Muscle layer of duodenum (tissue), 2 donors: ENCODE results near the gene AIP.
A peak's percentile ranks its signal among the peaks of the same experiment; 100 is the strongest.
"Not testable (repeated sequence)": the region's sequence is repeated elsewhere in the genome, so short reads cannot be mapped to it uniquely, and the experiment has no call there.

Experiments used
- H3K27ac ChIP-seq: one replicate; pipeline ENCODE4 v1.7.0; 2013; ENCODE audit warnings: mild to moderate bottlenecking, low read length
- H3K27me3 ChIP-seq: one replicate; pipeline ENCODE4 v1.7.0; 2013; ENCODE audit warnings: low read depth, mild to moderate bottlenecking, control low read depth, low read length
- H3K36me3 ChIP-seq, 2 donors: one replicate each; pipeline ENCODE4 v1.7.0; 2013; ENCODE audit warnings: low read length in 2 of 2, control low read depth in 1 of 2, mild to moderate bottlenecking in 1 of 2; ENCODE audit not compliant: insufficient read depth in 2 of 2, control insufficient read depth in 1 of 2
- H3K4me1 ChIP-seq, 2 donors: one replicate each; pipeline ENCODE4 v1.7.0; 2013; ENCODE audit warnings: low read length in 2 of 2, mild to moderate bottlenecking in 2 of 2, control low read depth in 1 of 2, moderate library complexity in 1 of 2; ENCODE audit not compliant: insufficient read depth in 2 of 2, control insufficient read depth in 1 of 2
- H3K4me3 ChIP-seq, 2 donors: one replicate each; pipeline ENCODE4 v1.7.0; 2013; ENCODE audit warnings: low read length in 2 of 2, low read depth in 1 of 2, mild to moderate bottlenecking in 1 of 2
- H3K9me3 ChIP-seq, 2 donors: one replicate each; pipeline ENCODE4 v1.7.0; 2013; ENCODE audit warnings: low read length in 2 of 2, control low read depth in 1 of 2, mild to moderate bottlenecking in 1 of 2; ENCODE audit not compliant: control insufficient read depth in 1 of 2
- donor health status: healthy.

AIP gene

GRCh38 chr11:67465189-67465510 is 17.7 kb upstream of the AIP start:
- no peaks in the 10 kb centered on the region for H3K27me3 ChIP-seq
- H3K4me3 ChIP-seq: peak overlapping the region; percentile 64 to 65
- H3K4me1 ChIP-seq: peaks cover 6 to 36% of the 10 kb centered on the region in 2 donors
- no peaks in the 10 kb centered on the region for H3K36me3 ChIP-seq
- no peaks in the 10 kb centered on the region for H3K9me3 ChIP-seq
- H3K27ac ChIP-seq: peak overlapping the region; percentile 89

DNA sequence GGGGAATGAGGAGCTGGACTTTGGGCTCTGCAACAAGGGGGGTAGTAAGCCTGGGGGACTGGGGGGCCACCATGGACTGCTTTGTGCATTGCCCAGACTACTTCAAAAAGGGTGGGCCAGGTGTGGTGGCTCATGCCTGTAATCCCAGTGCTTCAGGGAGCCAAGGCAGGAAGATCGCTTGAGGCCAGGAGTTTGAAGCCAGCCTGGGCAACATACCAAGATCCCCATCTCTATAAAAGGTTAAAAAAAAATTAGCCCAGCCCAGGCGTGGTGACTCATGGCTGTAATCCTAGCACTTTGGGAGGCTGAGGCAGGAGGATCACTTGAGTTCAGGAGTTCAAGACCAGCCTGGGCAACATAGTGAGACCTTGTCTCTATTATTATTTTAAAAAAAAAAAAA is 17.3 kb upstream of the AIP start:
- H3K27ac ChIP-seq: not testable (repeated sequence)
- H3K4me3 ChIP-seq: peak overlapping the region; percentile 64 to 65

GRCh38 chr11:67466367-67466766 is 16.5 kb upstream of the AIP start:
- Histone ChIP-seq H3K4me1 (peaks cover 6 to 36% of the 10 kb centered on the region in 2 donors), H3K4me3 (no peak overlapping the region), H3K27ac (no peak overlapping the region), H3K9me3 (no peaks in the 10 kb centered on the region), H3K36me3 (no peaks in the 10 kb centered on the region), H3K27me3 (no peaks in the 10 kb centered on the region)

More for the DNA sequence above, 17.3 kb upstream of the AIP start:
- peaks cover 6 to 36% of the 10 kb centered on the region in 2 donors for H3K4me1 ChIP-seq
- H3K27me3 ChIP-seq, H3K9me3 ChIP-seq, H3K36me3 ChIP-seq: not testable (repeated sequence)

GRCh38 chr11:67466962-67467771 is 15.7 kb upstream of the AIP start:
- H3K27ac ChIP-seq: peak overlapping the region; percentile 84
- no peak overlapping the region for H3K4me3 ChIP-seq

GRCh38 chr11:67468056-67468455 is 14.8 kb upstream of the AIP start:
- Histone ChIP-seq H3K27ac (peak overlapping the region; percentile 84), H3K4me1 (peaks cover 6 to 36% of the 10 kb centered on the region in 2 donors), H3K36me3 (no peaks in the 10 kb centered on the region)

More at GRCh38 chr11:67466962-67467771, 15.7 kb upstream of the AIP start:
- Histone ChIP-seq H3K4me1 (peaks cover 6 to 36% of the 10 kb centered on the region in 2 donors), H3K36me3 (no peaks in the 10 kb centered on the region), H3K27me3 (no peaks in the 10 kb centered on the region), H3K9me3 (no peaks in the 10 kb centered on the region)

DNA sequence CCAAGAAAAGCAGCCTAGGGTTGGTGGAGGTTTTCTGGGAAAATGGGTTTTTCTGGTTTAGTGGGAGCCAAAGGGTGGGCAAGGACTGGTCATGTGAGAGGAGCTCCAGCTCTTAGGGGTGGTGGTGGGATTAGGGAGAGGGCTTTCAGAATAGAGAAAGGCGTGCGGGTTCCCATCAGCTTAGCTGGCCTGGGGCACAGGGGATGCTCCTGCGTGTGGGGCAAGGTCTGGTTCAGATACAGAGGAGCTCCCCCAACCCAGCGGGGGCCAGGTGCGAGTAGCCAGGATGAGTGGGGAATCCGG is 14.4 kb upstream of the AIP start:
- no peaks in the 10 kb centered on the region for H3K36me3 ChIP-seq
- no peaks in the 10 kb centered on the region for H3K27me3 ChIP-seq
- peaks cover 6 to 36% of the 10 kb centered on the region in 2 donors for H3K4me1 ChIP-seq

More at GRCh38 chr11:67468056-67468455, 14.8 kb upstream of the AIP start:
- Histone ChIP-seq H3K27me3 (no peaks in the 10 kb centered on the region), H3K4me3 (peak overlapping the region; percentile 77 to 85), H3K9me3 (no peaks in the 10 kb centered on the region)

GRCh38 chr11:67468759-67469507 is 13.9 kb upstream of the AIP start, which contains the start of gene TMEM134:
TMEM134 (minus strand) TSS chr11:67469251; CDS start chr11:67469192, 59 bp downstream.
- Histone ChIP-seq H3K4me3 (peak within 1 kb of the TSS; percentile 80 to 85), H3K36me3 (no peaks in the 10 kb centered on the region), H3K27me3 (no peaks in the 10 kb centered on the region), H3K4me1 (peaks cover 3 to 32% of the 10 kb centered on the region in 2 donors), H3K9me3 (no peaks in the 10 kb centered on the region), H3K27ac (peak within 1 kb of the TSS; percentile 91)

More for the DNA sequence above, 14.4 kb upstream of the AIP start:
- H3K27ac ChIP-seq: peak overlapping the region; percentile 84
- peak overlapping the region; percentile 77 to 85 for H3K4me3 ChIP-seq
- H3K9me3 ChIP-seq: no peaks in the 10 kb centered on the region

DNA sequence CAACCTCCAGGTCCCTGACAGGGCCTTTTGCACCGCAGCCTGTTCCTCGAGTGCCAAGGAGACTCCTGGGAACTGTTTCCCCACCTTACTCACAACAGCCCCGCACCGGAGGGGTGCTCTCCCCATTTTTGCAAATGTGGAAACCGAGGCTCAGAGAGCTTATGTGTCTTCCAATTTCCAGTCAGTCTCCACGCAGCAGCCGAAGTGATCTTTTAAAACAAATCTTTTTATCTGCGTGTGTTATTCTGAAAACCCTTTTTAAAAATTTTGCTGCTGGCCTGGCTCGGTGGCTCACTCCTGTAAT is 13.4 kb upstream of the AIP start:
- H3K27ac ChIP-seq: peak overlapping the region; percentile 91
- peaks cover 3 to 27% of the 10 kb centered on the region in 2 donors for H3K4me1 ChIP-seq
- no peaks in the 10 kb centered on the region for H3K36me3 ChIP-seq
- H3K9me3 ChIP-seq: no peaks in the 10 kb centered on the region
- no peaks in the 10 kb centered on the region for H3K27me3 ChIP-seq
- H3K4me3 ChIP-seq: peak overlapping the region; percentile 80 to 85

GRCh38 chr11:67470337-67471002 is 12.4 kb upstream of the AIP start:
- H3K36me3 ChIP-seq: no peaks in the 10 kb centered on the region
- H3K27me3 ChIP-seq: no peaks in the 10 kb centered on the region
- H3K4me1 ChIP-seq: peaks cover 3 to 21% of the 10 kb centered on the region in 2 donors
- H3K27ac ChIP-seq: no peak overlapping the region
- no peak overlapping the region for H3K4me3 ChIP-seq
- no peaks in the 10 kb centered on the region for H3K9me3 ChIP-seq

- Histone ChIP-seq H3K4me1 (peaks cover 3 to 9% of the 10 kb centered on the region in 2 donors), H3K4me3 (no peak overlapping the region)
These were observed 9.9 kb upstream of the AIP start for GRCh38 chr11:67472882-67473281.

DNA sequence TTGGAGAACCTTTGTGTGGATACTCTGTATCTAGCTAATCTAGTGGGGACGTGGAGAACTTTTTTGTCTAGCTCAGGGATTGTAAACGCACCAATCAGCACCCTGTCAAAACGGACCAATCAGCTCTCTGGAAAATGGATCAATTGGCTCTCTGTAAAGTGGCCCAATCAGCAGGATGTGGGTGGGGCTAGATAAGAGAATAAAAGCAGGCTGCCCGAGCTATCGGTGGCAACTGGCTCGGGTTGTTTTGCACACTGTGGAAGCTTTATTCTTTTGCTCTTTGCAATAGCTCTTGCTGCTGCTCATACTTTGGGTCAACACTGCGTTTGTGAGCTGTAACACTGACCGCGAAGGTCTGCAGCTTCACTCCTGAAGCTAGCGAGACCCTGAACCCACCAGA is 6.1 kb upstream of the AIP start:
- not testable (repeated sequence) for H3K4me1 ChIP-seq, H3K4me3 ChIP-seq, H3K27me3 ChIP-seq, H3K9me3 ChIP-seq, H3K36me3 ChIP-seq, H3K27ac ChIP-seq

More at GRCh38 chr11:67472882-67473281, 9.9 kb upstream of the AIP start:
- Histone ChIP-seq H3K9me3 (no peaks in the 10 kb centered on the region), H3K27me3 (no peaks in the 10 kb centered on the region), H3K27ac (no peak overlapping the region), H3K36me3 (no peaks in the 10 kb centered on the region)
